NOMO-1 treated with DMSO at 0.1 percent for 48 hours (cell line): Measurements from ENCODE around the gene ARID5B.

ENCODE experiments used
- DNase-seq: peaks from one replicate; lab custom pipeline; 2025; ENCODE audit not compliant: unreplicated experiment; lab: John Stamatoyannopoulos, UW

The ARID5B gene

DNA sequence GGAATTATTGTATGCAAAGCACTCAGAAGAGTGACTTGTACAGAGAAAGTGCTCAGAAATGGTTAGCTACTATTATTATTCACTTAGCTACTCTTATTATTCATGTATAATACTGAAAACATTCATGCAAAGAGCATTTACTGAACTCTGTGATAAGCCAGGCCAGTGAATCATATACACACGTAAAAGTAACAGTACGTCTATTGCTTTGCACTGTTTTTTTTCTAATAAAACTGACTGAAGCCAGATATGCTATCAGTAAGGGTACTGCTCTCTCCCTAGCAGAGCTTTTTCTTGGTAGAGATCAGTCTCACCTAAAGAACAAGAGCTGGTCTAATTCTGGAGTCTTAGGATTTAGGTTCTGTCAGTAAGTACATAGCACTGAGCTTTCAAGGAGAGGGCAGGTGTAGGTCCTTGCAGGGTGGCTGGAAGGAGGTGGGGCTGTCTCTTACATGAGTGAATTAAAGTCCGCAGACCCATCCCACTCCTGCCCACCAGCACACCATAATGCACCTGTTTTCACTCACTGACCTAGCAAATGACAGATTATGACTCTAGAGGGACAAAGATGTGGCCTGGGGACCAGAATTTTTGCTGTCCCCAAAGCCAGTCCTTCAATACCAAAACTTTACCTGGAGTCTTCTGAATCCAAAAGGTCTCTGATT, 145.9 kb downstream of the ARID5B start:
- no peak for DNase-seq

DNA sequence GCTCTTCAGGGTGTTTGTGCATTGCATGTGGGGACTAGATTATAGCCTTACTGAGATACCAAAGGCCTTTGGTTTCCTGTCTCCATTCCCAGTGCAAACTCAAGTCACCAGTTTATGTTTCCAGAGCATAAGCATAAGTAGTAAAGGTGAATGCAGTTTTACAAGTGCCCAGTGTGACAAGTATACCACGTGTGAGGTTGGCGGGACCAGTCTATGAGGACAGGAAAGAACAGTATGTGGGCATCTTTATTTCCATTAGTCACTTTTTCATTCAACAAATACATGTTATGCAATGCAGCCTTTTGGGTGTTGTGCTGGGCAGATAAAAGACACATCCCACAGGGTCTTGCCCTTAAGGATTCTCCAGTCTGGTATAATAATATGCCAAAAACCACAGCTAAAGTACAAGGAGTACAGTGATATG, 146.5 kb downstream of the ARID5B start:
- DNase-seq = no peak

DNA sequence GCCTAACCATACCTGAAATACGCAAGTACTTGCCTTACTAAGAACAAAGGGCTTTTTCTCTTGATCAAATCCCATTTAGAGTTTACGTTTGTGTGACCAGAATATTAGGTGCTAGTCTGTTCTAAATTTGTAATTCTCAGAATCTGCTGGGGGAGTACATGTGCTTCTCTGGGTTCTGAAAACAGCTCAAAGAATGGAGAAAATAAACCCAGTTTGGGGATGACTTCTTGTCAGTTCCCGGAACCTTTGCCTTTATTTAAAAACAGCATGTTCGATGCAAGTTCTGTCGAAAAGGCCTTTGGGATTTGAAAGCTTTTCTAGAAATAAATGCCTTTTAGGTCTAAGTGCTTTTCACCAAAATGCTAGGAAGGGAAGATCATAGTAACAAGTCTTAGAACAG, 147.0 kb downstream of the ARID5B start:
- no peak for DNase-seq

DNA sequence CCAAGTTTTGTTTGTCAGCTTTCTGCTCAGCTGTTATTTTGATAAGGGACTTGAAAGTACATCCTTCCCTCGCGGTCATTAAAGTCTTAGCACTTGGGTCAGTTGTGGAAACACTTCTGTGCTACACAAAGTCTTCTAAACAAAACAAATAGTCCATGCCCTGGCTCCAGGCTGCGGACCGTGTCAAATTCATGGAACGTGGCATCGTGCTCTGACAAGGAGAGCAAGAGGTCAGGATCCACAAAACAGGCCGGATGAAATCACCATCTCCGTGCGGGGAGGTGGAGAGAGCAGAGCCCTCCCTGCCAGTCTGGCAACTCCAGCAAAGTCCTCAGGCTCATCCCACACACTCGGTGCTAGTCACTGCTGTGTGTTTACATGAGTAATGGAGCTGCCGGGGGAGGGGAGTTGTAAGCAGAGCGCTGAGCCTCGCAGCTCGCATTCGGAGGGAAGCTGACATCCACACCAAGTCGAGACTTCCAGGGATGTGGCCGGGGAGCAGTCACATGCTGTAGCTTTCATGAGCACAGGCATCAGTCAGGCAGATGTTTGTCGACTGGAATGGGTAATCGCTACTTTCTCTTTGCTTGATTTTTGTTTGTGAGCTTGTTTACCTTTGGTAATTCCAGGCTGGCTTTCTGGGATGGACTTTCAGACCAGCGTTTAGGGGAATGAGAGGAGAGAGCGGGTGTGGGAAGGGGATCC, 147.6 kb downstream of the ARID5B start:
- DNase-seq = no peak

DNA sequence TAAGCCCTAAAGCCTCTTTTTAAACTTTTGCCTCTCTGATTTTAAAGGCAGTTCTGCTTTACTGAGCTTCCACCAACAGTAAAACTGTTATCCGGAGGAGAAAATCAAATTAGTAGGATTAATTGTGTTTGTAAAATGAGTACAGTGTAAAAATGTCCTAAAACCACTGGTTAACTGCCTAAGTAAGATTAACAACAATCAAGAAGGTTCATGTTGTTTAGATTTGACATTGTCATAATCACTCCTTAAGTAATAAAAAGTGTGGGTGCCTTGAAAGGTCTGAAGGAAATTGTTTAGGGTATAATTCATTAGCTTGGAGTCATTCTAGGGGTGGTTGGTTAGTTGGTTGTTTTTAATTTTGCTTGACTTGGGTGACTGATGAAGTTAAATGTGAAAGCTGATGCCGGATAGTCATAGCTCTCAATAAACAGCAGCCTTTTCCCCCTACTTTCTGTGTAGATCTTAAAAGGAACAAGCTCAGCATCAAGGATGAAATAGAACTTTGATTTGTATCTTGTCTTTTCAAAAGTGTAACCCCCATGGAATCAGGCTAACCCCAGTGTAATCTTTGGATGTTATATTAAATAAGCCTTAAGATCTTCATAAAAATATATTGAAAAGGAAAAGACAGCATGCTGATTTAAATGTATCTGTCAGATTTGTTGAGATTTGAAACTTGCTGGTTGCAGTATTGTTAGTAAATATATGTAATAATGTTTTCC, 148.3 kb downstream of the ARID5B start:
- DNase-seq = no peak

DNA sequence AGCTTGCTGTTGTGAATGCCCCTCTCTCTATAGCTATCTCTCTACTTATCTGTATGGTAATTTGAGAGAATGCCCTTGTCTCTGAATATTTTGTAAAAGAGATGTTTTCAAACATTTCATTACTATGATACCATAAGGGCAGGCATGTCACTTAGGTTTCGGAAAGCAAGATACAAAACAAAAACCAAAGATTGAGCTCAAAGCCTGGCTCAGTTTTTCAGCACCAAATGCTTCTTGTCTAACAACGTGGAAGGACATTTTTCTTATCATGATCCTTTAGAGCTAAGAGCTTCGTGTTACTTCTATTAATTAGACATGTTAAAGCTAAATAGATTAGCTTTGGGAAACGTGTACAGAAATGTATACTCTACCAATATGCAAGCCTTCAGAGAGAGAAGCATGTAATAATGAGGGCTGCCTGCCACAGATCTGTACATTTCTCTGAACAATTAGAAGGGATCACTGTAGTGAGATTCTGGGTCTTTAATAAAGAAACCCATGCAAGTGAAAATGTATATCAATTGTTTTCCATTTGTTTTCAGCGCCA, 148.9 kb downstream of the ARID5B start:
- DNase-seq = no peak

DNA sequence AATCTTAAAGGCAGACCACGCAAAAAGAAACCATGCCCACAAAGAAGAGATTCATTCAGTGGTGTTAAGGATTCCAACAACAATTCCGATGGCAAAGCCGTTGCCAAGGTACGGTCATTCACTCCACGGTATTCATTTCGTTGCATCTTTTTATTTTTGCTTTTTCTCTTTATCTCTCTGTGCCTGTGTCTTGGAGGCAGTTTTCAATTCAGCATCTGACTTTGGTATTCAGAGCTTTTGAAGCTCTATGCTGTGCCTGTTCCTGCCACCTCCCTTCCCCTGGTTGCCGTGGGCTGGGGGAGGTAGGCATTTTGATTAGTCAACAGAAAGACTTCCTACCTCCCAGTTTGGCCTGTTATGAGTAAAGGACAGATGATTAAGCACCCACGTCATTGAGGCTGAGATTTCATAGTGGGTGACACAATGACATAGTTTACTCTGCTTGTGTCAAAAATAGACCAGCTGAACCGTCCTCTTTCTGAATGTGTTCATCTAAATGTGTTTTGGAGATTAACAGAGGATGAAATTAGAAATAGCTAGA, 149.5 kb downstream of the ARID5B start:
- peak; percentile 37 for DNase-seq

DNA sequence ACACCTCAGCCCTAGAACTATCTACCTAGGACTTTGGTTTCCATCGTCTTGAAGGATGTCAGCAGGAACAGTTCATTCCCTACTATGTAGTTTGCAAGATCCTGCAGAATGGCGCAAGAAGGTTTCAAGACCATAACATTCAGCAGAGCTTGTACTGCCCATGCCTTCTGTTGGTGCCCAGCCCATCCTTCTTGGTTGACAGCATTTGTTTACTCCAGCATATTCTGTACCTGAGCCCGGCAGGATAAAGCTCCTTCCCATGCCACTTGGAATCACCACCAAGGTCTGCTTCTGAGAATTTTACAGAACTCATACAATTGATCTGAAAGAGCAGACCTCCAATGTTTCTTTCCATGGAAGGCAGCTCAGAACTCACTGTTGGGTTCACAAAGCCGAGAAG, 150.8 kb downstream of the ARID5B start:
- no peak for DNase-seq

DNA sequence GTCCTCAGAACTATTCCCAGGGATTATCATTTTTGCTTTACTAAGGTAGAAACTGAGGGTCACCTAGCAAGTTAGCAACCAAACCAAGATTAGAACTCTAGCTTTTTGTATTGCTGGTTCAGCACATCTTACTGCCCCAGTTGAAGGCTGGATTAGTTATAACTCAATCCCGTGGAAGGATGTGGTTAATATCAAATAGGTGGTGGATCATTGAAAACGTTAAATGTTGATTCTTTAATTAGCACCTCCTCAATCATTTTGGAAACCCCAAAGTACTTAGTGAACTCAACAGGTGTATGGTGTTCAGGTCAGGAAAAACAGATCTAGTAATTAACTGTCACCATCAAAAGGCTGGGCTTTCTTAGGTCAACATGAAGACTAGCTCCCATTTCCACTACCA, 152.4 kb downstream of the ARID5B start:
- no peak for DNase-seq

DNA sequence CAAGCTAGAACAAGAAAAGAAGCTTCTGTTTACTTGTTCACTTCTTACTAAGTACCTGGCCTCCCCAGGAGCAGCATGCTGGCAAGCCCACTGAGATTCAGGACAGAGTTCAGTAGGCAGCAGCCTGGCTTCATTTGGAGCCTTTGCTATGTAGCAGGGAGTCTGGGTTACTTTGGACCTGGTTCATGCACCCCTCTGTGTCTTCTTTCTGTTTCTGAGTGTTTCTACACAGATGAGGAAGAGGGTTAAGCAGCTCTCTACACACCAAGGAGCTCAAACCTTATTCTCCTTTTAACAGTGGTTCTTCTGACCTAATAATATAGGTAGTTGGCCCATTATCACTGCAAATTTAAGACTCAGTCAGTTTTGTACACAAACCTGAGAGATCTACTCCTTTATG, 152.9 kb downstream of the ARID5B start:
- no peak for DNase-seq

DNA sequence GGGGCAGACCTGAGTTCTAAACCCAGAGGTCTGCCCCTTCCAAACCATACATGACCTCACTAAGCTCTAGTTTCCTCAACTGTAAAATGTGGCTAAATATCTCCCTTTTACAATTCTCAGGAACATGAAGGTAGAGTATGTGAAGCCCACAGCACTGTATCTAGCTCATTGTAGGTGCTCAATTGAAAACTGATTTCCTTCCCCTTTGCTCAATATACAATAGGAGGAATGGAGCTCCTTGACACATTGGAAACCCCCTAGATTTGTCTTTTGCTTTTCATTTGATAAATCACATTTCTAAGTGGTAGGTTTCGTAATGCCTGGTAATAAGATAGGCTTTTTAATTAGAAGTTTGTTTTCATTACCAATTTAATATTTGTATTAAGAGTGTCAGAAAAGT, 153.3 kb downstream of the ARID5B start:
- no peak for DNase-seq

DNA sequence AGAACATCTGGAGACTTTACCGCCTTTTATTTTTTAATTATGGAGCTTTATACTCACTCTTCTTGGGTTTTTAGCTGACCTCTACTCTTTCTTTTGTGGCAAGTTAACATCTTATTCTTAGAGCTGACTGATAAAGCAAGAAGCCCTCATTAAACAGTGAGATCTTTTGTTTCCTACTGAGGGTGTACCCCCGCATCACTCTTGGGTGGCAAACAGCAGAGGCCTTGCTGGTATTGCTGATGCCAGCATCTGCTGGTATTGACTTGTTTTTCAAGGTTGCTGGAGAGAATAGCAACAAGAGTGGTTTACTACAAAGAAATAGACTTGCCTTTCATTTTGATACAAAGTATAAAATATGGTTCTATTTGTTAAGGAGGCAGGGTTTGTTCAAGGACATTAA, 154.7 kb downstream of the ARID5B start:
- no peak for DNase-seq

DNA sequence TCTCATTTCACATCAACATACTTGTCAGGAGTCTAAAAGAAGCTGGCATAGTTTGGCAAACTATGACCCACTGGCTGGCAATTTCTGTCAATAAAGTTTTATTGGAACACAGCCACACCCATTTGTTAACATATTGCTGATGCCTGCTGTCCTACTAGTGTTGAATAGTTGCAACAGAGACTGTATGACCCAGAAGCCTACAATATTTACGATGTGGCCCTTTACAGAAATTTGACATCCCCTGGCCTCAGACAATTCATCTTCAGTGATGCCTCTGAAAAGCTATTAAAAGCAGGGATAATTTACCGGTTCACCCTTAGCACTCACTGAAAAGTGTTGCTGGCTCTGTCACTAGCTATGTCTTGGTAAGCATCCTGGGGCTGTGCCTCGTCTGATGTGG, 155.2 kb downstream of the ARID5B start:
- DNase-seq = no peak

DNA sequence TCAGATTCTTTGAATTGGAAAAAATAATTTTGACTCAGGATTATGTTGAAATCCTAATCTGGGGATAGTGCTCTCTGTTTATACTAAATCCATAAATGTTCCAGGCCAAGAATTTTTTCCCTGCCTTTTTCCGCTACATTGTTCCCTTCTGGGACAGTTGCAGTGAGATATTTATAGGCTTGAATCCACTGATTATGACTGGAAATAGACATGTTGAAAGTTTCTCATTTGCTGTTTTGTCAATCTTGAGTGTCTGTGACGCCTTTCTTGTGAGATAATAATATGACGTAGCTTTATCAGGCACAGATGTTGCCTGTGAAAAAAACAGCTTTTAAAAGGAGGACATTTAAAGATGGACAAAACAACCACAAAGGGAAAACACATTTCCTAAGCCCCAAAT, 155.9 kb downstream of the ARID5B start:
- DNase-seq = no peak

DNA sequence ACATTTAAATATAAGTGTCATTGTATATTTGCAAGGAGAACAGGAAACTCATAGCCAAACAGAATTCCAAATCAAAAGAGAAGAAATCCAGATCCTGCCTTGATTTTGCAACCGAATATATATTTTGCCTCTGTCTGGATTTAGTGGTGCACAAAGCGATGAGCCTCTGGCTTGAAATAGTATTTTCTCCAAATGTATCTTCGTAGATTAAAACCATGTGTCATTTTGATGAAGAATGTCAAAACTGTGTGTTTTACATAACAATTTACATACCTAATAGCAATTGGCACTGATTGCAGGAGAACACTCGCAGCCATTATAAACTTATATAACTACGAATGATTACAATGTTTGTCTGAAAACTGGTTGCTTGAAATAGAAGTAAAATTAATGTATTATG, 156.4 kb downstream of the ARID5B start:
- no peak for DNase-seq

DNA sequence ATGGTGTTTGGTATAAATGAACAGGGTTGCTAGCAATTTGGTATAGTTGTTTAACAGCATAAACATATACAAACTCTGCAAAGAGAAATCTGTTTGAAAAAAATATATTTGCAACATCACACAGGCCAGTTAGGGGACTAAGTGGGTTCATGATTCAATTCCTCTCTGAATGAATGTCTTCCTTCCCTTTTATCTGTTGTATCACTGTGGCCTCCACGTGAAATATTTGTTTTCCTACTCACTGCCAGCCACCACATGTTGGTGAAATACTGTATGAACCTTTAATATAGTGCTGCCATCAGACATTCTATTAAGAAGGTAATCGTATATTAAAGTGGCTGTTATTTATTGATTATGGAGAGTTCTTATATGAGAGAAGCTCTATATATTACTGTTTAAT, 157.0 kb downstream of the ARID5B start:
- peak; percentile 29 for DNase-seq

DNA sequence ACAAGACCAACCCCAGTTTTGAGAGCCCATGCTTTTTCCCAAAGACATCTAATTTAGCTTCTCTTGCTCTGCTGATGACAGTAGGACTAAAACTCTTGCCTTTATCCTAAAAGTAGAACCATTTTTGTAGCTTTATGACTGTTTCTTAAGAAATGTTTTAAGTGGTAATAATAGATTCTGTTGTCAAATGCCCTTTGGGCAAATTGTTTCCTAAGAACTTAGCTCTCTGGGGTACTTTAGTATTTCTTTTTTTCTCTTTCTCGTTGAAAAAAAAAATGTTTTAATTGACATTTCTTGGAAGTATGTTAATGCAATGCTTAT, 157.4 kb downstream of the ARID5B start:
- DNase-seq = no peak

DNA sequence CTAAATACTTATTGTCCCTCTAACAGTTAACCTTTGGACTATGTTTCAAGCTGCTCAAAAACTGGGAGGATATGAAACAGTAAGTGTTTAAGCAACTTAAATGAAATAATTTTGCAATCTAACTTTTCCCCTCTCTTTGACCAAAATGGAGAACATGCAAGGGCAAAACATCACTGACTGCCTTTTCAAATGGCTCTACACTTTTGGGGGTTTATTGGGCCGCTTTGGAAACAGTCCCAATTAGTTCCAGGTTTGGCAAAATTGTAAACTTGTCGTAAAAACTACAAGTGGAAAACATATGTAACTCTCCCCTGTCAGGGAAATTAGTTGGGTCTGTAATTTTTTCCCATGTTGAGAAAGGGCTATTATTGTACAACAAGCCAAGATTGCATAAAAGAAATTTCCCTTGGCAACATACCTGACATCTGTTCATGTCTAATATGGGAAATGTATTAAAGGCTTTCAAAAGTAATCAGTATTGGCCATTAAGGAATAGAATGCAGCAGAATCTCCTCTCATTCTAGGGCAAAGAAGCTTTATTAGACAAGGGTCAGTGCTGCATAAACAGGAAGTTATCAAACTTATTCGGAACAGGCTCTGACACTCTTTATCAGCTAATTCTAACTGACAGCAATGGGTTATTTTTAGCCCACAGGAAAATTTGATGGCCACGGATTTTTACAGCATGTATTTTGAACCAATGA, 157.9 kb downstream of the ARID5B start:
- DNase-seq = peak; percentile 71

DNA sequence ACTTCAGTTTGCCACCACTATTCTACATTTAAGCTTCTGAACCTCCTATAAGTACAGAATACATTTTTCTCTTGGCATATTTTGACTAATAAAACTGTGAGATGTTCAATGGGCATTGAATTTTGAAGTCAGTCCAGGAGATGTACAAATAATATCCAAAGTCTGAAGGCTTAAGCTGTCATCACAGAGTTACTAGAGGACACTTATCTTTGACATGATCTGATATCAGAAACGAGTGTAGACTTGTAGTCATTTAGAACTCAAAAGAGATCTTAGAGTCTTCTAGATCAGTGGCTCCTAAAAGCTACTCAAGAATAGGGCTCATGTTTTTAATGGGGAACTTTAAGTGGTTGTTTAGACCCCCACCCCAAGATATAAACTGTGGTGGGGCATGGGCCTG, 160.5 kb downstream of the ARID5B start:
- no peak for DNase-seq

DNA sequence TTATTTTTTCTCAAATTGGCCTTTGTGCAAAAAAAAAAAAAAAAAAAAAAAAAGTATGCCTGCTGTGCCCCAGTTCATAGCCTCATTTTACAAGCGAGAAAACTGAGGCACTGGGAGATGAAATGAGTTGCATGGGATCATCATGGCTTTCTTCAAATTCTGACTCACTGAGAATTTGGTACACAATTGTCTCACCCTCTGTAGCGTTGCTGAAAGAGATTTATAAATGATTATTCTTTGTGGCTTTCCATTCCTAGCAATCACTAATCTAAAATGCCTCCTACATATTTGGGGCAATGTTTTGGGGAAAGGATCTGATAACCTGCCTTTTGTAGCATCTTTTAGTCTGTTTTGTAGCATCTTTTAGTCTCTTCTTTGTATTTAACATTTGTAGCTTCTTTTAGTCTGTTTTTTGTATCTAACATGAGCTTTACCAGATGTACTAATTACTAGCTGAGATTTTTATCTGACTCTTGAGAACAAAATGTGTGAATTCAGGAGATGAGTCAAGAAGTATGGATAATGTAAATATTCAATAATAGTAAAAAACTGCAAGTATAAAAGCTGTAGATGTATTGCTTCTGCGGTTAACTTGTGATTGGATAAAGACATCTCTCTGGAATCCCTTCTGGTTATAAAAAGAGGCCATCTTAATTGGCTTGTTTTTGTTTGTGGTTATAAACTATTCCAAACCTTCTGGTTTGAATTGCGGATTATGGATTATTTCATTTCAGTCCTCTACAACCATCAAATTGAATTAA, 161.4 kb downstream of the ARID5B start:
- DNase-seq = no peak
